ENCODE data around the gene GALK1.

The GALK1 gene

DNA sequence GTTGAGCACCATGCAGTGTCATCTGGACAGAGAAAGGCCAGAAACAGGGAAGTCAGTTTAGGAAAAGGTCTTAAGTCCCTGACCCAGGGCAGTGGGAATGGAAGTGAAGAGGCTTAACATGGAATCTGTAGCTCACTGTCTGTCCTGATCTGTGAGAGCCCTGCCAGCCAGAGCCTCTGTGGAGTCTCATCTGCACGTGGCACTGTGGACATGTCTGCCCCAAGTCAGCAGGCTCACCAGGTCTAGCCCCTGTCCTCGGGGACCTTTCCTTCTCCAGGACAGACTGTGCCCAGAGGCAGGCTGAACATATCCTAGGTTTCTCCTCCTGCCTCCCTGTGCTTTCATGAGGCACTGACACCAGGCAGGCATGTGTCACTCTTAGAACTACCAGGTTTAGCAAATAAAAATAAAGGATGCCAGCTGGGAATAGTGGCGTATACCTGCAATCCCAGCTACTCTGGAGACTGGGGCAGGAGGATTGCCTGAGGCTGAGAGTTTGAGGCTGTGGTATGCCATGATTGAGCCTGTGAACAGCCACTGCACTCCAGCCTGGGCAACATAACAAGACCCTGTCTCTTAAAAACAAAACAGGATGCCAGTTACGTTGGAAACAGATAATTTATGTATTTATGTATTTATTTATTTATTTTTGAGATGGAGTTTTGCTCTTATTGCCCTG is 42.0 kb upstream of the GALK1 start:
- Histone ChIP-seq H3K36me3 (replicated peaks; ENCODE audit: low read depth, low read length) (peaks cover 11% of the 10 kb centered on the region), H3K9ac (ENCODE audit: low read length) (no peak overlapping the region)

DNA sequence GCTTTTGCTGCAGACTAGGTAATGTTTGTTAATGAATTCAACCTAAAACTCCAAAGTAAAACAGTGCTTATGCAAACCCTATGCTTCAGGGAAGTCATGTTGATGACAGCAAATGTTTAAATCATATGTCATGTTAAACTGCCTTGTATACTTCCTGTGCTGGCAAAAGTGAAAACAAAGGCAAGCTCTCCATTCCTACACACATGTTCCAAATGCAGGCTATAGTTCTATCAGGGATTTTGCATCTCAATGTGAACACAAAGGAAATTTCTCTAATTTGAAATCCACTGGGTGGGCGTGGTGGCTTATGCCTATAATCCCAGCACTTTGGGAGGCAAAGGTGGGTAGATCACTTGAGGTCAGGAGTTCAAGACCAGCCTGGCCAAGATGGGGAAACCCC is 38.9 kb upstream of the GALK1 start:
- H3K79me2 ChIP-seq (ENCODE audit: low read length), result peaks cover 2% of the 10 kb centered on the region; the same call in 1 of the 2 replicates
- H3K4me3 ChIP-seq (ENCODE audit: low read length), result no peak overlapping the region
- H3K9ac ChIP-seq (ENCODE audit: low read length), result no peak overlapping the region
- peaks cover 3% of the 10 kb centered on the region; the same call in 1 of the 2 replicates for H4K20me1 ChIP-seq (ENCODE audit: insufficient read depth, low read length)
- TF ChIP-seq, protein P1, sequence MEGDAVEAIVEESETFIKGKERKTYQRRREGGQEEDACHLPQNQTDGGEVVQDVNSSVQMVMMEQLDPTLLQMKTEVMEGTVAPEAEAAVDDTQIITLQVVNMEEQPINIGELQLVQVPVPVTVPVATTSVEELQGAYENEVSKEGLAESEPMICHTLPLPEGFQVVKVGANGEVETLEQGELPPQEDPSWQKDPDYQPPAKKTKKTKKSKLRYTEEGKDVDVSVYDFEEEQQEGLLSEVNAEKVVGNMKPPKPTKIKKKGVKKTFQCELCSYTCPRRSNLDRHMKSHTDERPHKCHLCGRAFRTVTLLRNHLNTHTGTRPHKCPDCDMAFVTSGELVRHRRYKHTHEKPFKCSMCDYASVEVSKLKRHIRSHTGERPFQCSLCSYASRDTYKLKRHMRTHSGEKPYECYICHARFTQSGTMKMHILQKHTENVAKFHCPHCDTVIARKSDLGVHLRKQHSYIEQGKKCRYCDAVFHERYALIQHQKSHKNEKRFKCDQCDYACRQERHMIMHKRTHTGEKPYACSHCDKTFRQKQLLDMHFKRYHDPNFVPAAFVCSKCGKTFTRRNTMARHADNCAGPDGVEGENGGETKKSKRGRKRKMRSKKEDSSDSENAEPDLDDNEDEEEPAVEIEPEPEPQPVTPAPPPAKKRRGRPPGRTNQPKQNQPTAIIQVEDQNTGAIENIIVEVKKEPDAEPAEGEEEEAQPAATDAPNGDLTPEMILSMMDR (IDR thresholded peaks at IDR 0.05; ENCODE audit: low read depth, low read length), result no peak
- no peak for TF ChIP-seq EZH2phosphoT487 (IDR thresholded peaks at IDR 0.05; ENCODE audit: low read depth)
- no peaks in the 10 kb centered on the region for H3K9me3 ChIP-seq (ENCODE audit: insufficient read depth, low read length)
- H3K4me1 ChIP-seq (ENCODE audit: low read length), result peaks cover 14% of the 10 kb centered on the region
- H3K4me2 ChIP-seq (ENCODE audit: low read length), result no peak overlapping the region
- no peak overlapping the region for H3K27ac ChIP-seq (ENCODE audit: low read length)
- H3K36me3 ChIP-seq (replicated peaks; ENCODE audit: low read depth, low read length), result peaks cover 11% of the 10 kb centered on the region
- H2AFZ ChIP-seq (ENCODE audit: low read depth, low read length), result no peak overlapping the region
- H3K27me3 ChIP-seq (ENCODE audit: low read depth, low read length), result no peaks in the 10 kb centered on the region

More for the DNA sequence above, 42.0 kb upstream of the GALK1 start:
- Histone ChIP-seq H3K9me3 (ENCODE audit: insufficient read depth, low read length) (no peaks in the 10 kb centered on the region), H4K20me1 (ENCODE audit: insufficient read depth, low read length) (peaks cover 3% of the 10 kb centered on the region; the same call in 1 of the 2 replicates), H3K79me2 (ENCODE audit: low read length) (peaks cover 2% of the 10 kb centered on the region; the same call in 1 of the 2 replicates), H2AFZ (ENCODE audit: low read depth, low read length) (no peak overlapping the region), H3K27me3 (ENCODE audit: low read depth, low read length) (no peaks in the 10 kb centered on the region), H3K4me2 (ENCODE audit: low read length) (no peak overlapping the region), H3K27ac (ENCODE audit: low read length) (no peak overlapping the region), H3K4me3 (ENCODE audit: low read length) (no peak overlapping the region), H3K4me1 (ENCODE audit: low read length) (peaks cover 4% of the 10 kb centered on the region; the same call in 1 of the 2 replicates)
- TF ChIP-seq, protein P1 (IDR thresholded peaks at IDR 0.05; ENCODE audit: low read depth, low read length), result no peak
- TF ChIP-seq EZH2phosphoT487 (IDR thresholded peaks at IDR 0.05; ENCODE audit: low read depth), result no peak

DNA sequence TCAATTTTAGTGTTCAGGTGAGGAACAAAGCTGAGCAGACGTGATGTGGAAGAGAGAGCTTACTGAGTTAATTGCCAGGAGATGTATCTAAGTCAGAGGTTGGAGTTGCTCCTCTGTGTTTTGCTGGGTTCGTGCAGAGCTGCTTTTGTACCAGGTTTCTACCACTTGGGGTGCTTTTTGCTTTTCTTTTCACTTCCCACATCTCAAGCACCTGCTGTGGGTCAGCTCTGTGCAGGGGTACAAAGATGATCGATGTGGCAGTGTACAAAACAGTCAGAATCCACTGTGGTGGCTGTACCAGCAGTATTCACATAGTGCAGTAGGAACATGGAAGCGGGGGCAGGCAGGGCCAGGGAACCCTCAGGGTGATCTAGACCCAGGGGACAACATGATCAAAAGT is 34.4 kb upstream of the GALK1 start:
- peaks cover 37% of the 10 kb centered on the region for H3K36me3 ChIP-seq (replicated peaks; ENCODE audit: low read depth, low read length)
- no peaks in the 10 kb centered on the region for H3K9me3 ChIP-seq (ENCODE audit: insufficient read depth, low read length)
- TF ChIP-seq, protein P1 (IDR thresholded peaks at IDR 0.05; ENCODE audit: low read depth, low read length), result peak; percentile 44
- no peak for TF ChIP-seq EZH2phosphoT487 (IDR thresholded peaks at IDR 0.05; ENCODE audit: low read depth)
- peak overlapping the region; percentile 37 for H3K4me2 ChIP-seq (ENCODE audit: low read length)
- H4K20me1 ChIP-seq (ENCODE audit: insufficient read depth, low read length), result no peaks in the 10 kb centered on the region
- H3K4me1 ChIP-seq (ENCODE audit: low read length), result peaks cover 28% of the 10 kb centered on the region
- no peak overlapping the region for H2AFZ ChIP-seq (ENCODE audit: low read depth, low read length)
- no peaks in the 10 kb centered on the region for H3K27me3 ChIP-seq (ENCODE audit: low read depth, low read length)
- H3K79me2 ChIP-seq (ENCODE audit: low read length), result peaks cover 16% of the 10 kb centered on the region
- peak overlapping the region; percentile 84 for H3K27ac ChIP-seq (ENCODE audit: low read length)
- peak overlapping the region; percentile 14; the same call in 1 of the 2 replicates for H3K9ac ChIP-seq (ENCODE audit: low read length)
- peak overlapping the region; percentile 21; the same call in 1 of the 2 replicates for H3K4me3 ChIP-seq (ENCODE audit: low read length)

DNA sequence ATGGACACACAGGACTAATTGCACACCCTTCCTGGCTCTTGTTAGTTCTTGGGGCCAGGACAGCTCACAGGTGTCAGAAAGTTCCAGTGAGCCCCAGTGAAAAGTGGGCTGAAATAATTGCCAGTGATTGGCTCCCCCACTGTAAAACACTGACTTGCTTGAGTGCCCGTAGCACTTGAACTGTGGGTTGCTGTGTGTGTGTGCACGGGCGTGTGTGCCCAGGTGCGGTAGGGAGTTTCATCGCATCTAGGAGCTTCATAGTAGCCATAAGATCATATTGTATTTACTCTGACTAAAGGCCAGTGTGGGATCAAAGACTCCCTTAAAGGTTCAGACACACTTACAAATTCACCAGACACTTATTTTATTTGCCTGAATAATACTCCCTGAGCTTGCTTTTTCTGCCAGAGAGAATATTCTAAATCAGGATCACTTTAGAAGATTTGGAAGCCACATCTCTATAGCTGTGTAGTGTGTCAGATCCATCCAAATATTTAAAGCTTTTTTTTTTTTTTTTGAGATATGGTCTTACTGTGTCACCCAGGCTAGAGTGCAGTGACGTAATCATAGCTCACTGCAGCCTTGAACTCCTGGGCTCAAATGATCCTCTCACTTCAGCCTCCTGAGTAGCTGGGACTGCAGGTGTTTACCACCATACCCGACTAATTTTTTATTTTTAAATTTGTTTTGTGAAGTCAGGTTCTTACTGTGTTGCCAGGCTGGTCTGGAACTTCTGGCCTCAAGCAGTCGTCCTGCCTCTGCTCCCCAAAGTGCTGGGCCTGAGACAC is 31.0 kb upstream of the GALK1 start:
- Histone ChIP-seq H3K27ac (ENCODE audit: low read length) (no peak overlapping the region), H4K20me1 (ENCODE audit: insufficient read depth, low read length) (no peaks in the 10 kb centered on the region), H3K27me3 (ENCODE audit: low read depth, low read length) (no peaks in the 10 kb centered on the region), H3K79me2 (ENCODE audit: low read length) (peaks cover 37% of the 10 kb centered on the region), H3K9me3 (ENCODE audit: insufficient read depth, low read length) (no peaks in the 10 kb centered on the region), H3K9ac (ENCODE audit: low read length) (no peak overlapping the region), H3K4me3 (ENCODE audit: low read length) (no peak overlapping the region), H3K4me2 (ENCODE audit: low read length) (no peak overlapping the region), H3K4me1 (ENCODE audit: low read length) (peaks cover 24% of the 10 kb centered on the region), H2AFZ (ENCODE audit: low read depth, low read length) (no peak overlapping the region), H3K36me3 (replicated peaks; ENCODE audit: low read depth, low read length) (peaks cover 56% of the 10 kb centered on the region)
- no peak for TF ChIP-seq EZH2phosphoT487 (IDR thresholded peaks at IDR 0.05; ENCODE audit: low read depth)
- TF ChIP-seq, protein P1 (IDR thresholded peaks at IDR 0.05; ENCODE audit: low read depth, low read length), result no peak

Measured in OCI-LY3 (cell line).